Measurements from ENCODE around the gene SLC25A43.

SLC25A43 gene

DNA sequence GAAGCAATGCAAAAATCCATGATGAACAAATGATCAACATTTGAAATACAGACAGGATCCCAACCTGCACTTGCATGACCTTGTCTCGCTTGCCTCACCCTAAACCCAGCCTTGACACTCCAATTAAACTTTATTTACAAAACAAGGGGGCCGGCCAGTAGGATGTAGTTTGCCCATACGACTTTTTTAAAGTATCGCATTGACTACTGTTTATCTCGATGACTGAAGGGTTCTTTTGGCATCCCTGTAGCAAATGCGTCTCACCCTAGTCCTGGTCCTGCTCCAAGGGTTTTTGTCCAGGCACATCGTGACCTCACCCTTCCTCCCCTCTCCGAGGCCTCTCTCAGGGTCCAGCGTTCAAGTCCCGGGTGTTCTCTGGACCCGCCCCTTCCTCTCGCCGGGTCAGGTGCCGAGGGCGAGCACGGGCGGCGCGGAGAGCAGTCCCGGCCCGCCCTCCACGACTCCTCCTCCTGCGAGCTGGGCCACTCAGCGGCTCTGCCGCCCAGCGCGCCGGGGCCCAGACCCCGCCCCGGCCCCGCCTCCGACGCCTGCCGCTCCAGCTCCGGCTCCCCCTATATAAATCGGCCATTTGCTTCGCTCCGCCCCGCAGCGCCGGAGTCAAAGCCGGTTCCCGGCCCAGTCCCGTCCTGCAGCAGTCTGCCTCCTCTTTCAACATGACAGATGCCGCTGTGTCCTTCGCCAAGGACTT is 68.9 kb downstream of the SLC25A43 start, which contains the start of gene SLC25A5:
SLC25A5 (plus strand) TSS at position 603 of the 709 bp plus-strand sequence; CDS start at position 675, 72 bp downstream.
- TF ChIP-seq USF1 (IDR thresholded peaks at IDR 0.05) (peak; percentile 67; the same call in 1 of the 2 replicates), TAF1 (IDR thresholded peaks at IDR 0.05; ENCODE audit: low read depth) (peak; percentile 63; the same call in 1 of the 2 replicates), YY1 (IDR thresholded peaks at IDR 0.05; ENCODE audit: low read depth) (peak; percentile 73)
- TF ChIP-seq, protein P1, sequence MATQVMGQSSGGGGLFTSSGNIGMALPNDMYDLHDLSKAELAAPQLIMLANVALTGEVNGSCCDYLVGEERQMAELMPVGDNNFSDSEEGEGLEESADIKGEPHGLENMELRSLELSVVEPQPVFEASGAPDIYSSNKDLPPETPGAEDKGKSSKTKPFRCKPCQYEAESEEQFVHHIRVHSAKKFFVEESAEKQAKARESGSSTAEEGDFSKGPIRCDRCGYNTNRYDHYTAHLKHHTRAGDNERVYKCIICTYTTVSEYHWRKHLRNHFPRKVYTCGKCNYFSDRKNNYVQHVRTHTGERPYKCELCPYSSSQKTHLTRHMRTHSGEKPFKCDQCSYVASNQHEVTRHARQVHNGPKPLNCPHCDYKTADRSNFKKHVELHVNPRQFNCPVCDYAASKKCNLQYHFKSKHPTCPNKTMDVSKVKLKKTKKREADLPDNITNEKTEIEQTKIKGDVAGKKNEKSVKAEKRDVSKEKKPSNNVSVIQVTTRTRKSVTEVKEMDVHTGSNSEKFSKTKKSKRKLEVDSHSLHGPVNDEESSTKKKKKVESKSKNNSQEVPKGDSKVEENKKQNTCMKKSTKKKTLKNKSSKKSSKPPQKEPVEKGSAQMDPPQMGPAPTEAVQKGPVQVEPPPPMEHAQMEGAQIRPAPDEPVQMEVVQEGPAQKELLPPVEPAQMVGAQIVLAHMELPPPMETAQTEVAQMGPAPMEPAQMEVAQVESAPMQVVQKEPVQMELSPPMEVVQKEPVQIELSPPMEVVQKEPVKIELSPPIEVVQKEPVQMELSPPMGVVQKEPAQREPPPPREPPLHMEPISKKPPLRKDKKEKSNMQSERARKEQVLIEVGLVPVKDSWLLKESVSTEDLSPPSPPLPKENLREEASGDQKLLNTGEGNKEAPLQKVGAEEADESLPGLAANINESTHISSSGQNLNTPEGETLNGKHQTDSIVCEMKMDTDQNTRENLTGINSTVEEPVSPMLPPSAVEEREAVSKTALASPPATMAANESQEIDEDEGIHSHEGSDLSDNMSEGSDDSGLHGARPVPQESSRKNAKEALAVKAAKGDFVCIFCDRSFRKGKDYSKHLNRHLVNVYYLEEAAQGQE (IDR thresholded peaks at IDR 0.05; ENCODE audit: low read depth) = no peak
- TF ChIP-seq, protein P2, sequence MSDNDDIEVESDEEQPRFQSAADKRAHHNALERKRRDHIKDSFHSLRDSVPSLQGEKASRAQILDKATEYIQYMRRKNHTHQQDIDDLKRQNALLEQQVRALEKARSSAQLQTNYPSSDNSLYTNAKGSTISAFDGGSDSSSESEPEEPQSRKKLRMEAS (IDR thresholded peaks at IDR 0.05) = peak; percentile 66

DNA sequence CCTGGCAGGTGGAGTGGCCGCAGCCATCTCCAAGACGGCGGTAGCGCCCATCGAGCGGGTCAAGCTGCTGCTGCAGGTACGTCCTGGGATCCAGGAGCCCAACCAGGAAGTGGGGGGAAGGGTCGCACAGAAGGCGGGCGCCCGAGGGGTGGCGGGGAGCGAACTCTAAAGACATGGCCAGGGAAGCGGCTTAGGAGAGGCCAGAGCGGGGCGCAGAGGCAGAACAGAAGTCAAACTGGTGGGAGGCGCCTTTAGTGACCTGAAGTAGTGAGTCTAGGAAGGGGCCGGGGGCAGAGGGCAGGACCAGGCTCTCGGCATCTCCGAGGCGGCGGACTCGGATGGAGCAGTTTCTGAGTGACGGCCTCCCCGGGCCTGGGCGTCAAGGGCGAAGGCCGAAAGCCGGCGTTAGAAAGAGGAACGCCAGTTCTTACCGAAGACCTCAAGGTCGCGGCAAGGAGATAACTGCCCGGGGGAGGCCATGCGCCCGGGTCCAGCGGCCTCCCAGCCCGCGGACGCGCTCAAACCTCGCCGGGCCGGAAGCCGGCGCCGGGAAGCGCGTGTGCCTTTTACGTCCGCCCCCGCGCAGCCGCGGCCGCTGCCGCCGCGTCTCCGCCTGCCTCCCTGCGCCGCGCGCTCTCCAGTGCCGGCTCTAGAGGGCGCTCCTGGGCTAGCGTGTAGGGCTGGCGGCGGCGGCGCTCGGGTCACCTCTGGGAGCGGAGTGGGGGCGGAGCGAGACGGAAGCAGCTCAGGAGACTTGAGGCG is 69.6 kb downstream of the SLC25A43 start:
- TF ChIP-seq, protein P2 (IDR thresholded peaks at IDR 0.05) = peak; percentile 37; the same call in 1 of the 2 replicates
- TF ChIP-seq FOXM1 (IDR thresholded peaks at IDR 0.05; ENCODE audit: borderline replicate concordance, low read depth) = no peak
- peak; percentile 34; the same call in 1 of the 2 replicates for TF ChIP-seq RAD21 (IDR thresholded peaks at IDR 0.05; ENCODE audit: low read depth)
- TF ChIP-seq TAF1 (IDR thresholded peaks at IDR 0.05; ENCODE audit: low read depth) = peak; percentile 23; the same call in 1 of the 2 replicates
- TF ChIP-seq EGR1 (IDR thresholded peaks at IDR 0.05) = peak; percentile 87

DNA sequence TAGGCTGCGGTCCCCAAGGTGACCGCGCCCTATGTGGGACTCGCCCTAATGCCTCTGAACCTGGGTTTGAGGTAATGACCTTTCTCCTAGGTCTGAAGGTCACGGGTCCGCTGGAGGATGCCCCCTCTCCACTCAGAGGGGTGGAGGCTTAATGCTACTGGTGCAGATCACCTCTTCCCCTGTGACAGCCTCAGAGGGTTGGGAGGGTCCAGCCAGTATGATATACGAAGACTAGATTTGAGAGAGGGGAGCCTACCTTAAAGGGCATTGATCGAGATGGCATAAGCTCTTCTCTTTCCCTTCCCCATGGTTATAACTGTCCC is 70.1 kb downstream of the SLC25A43 start:
- no peak for TF ChIP-seq CREB1 (IDR thresholded peaks at IDR 0.05; ENCODE audit: low read depth)
- no peak for TF ChIP-seq ZBTB7A (IDR thresholded peaks at IDR 0.05; ENCODE audit: low read depth)
- TF ChIP-seq TAF1 (IDR thresholded peaks at IDR 0.05; ENCODE audit: low read depth) = no peak
- no peak for TF ChIP-seq TCF12 (IDR thresholded peaks at IDR 0.05; ENCODE audit: low read depth)
- no peak for TF ChIP-seq EP300 (IDR thresholded peaks at IDR 0.05; ENCODE audit: borderline replicate concordance)
- no peak for TF ChIP-seq FOXM1 (IDR thresholded peaks at IDR 0.05; ENCODE audit: borderline replicate concordance, low read depth)

DNA sequence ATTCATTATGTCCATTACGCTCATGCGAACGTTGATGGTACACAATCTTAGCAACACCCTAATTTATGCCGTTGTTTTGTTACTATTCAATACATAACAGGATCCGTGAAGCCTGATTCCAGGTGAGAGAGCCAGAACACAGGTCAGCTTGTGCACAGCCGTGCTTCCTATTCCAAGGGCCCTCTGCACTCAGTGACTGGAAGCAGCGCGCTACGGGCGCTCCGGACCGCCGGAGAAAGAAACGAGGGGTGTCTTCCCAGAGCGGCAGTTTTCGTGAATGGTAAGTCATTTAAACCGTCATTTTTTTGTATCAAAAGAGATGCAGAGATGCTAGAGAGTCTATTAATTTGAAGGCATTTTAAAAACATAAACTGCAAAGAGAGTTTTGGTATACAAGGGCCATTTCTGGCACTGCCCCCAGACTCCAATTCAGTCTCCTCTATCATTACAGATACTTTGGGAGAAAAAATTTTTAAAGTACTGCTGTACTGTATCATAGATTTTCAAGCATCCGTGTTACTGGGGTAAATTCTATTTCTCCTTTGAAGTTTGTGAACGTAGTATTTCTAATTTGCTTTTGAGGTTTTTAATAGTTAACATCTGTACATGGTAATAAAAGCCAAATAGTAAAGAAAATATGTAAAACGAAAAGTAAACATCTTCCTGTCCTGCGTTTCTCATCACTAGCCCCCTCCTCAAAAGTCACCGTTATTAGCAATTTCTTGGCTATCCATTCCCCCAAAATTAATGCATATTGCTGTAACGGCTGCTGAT is 75.7 kb downstream of the SLC25A43 start:
- TF ChIP-seq RAD21 (IDR thresholded peaks at IDR 0.05; ENCODE audit: low read depth) = no peak
- TF ChIP-seq CREB1 (IDR thresholded peaks at IDR 0.05; ENCODE audit: low read depth) = no peak

DNA sequence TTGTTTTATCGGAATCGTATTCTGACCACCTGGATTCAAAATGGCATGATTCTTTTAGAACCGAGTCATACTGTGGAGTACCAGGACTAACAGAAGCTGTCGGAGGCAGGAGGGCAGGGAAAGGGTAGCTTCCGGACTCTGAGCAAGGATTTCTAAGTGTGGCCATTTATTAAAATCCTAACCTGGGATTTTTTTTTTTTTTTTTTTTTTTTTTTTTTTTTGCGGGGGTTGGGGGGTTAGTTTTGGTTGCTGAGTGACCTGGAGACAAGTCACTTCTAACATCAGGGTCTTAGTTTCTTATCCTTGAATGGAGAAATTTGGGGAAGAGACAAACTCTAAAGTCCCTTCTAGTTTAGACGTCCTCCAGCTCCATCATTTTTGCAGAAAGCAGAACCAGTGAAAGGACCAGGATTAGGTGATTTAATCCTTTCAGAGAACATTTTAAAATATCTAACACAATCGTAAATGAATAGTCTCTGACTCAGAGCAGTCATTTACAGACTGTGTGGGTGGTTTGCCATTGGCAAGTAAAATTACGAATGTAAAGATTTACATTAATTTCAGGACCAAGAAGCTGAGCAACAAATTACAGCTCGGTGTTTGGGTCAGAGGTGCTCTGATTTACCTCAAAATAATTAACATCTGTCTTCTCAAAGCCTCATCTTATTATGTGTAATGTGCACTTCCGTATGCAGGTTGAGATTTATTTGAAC is 76.4 kb downstream of the SLC25A43 start:
- no peak for TF ChIP-seq TCF12 (IDR thresholded peaks at IDR 0.05; ENCODE audit: low read depth)
- no peak for TF ChIP-seq CEBPB (IDR thresholded peaks at IDR 0.05)
- no peak for TF ChIP-seq TEAD4 (IDR thresholded peaks at IDR 0.05)
- no peak for TF ChIP-seq TAF1 (IDR thresholded peaks at IDR 0.05; ENCODE audit: low read depth)
- no peak for TF ChIP-seq ZBTB7A (IDR thresholded peaks at IDR 0.05; ENCODE audit: low read depth)
- no peak for TF ChIP-seq EGR1 (IDR thresholded peaks at IDR 0.05)
- TF ChIP-seq USF1 (IDR thresholded peaks at IDR 0.05) = no peak
- TF ChIP-seq NFIC (IDR thresholded peaks at IDR 0.05) = no peak
- no peak for TF ChIP-seq YY1 (IDR thresholded peaks at IDR 0.05; ENCODE audit: low read depth)
- TF ChIP-seq, protein P2 (IDR thresholded peaks at IDR 0.05) = no peak
- no peak for TF ChIP-seq FOXM1 (IDR thresholded peaks at IDR 0.05; ENCODE audit: borderline replicate concordance, low read depth)
- TF ChIP-seq CREB1 (IDR thresholded peaks at IDR 0.05; ENCODE audit: low read depth) = no peak
- no peak for TF ChIP-seq RAD21 (IDR thresholded peaks at IDR 0.05; ENCODE audit: low read depth)
- TF ChIP-seq EP300 (IDR thresholded peaks at IDR 0.05; ENCODE audit: borderline replicate concordance) = no peak
- TF ChIP-seq, protein P1 (IDR thresholded peaks at IDR 0.05; ENCODE audit: low read depth) = no peak

Measured in Ishikawa (cell line).